Measurements from ENCODE around the gene SPATA2L. TPM values are rescaled to one million over a fixed set of nuclear protein-coding genes. Genes with fewer than 3 reads are reported as not detected.
A peak's percentile ranks its signal among the peaks of the same experiment; 100 is the strongest.
"Not testable (repeated sequence)": the region's sequence is repeated elsewhere in the genome, so short reads cannot be mapped to it uniquely, and the experiment has no call there.

SPATA2L gene
- total RNA-seq, 1 donor from 2014 or later = 7.5 TPM

DNA sequence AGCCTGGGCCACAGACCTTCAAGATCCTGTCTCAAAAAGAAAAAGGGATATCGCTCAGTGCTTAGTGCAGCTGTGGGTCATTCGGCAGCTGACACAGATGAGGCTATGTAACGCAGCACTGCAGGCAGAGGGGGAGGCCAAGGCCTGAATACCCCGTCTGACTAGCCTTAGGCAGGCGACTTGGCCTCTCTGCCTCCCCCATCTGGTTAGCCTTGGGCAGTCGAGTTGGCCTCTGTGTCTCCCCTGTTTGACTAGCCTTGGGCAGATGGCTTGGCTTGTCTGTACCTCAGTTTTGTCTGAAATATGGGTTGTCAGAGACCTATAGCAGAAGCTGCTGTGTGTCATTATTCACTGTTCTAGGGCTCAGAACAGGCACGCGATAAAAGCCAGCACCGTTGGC is 33.9 kb downstream of the SPATA2L start:
- H3K27ac Mint-ChIP-seq (ENCODE audit: unreplicated experiment) = no peak overlapping the region
- no peaks in the 10 kb centered on the region for H3K4me1 Mint-ChIP-seq (ENCODE audit: unreplicated experiment)
- peaks cover 4% of the 10 kb centered on the region for H3K27me3 Mint-ChIP-seq (ENCODE audit: unreplicated experiment)
- H3K36me3 Mint-ChIP-seq (ENCODE audit: low read depth, unreplicated experiment) = peaks cover 43% of the 10 kb centered on the region
- TF ChIP-seq, protein P1, sequence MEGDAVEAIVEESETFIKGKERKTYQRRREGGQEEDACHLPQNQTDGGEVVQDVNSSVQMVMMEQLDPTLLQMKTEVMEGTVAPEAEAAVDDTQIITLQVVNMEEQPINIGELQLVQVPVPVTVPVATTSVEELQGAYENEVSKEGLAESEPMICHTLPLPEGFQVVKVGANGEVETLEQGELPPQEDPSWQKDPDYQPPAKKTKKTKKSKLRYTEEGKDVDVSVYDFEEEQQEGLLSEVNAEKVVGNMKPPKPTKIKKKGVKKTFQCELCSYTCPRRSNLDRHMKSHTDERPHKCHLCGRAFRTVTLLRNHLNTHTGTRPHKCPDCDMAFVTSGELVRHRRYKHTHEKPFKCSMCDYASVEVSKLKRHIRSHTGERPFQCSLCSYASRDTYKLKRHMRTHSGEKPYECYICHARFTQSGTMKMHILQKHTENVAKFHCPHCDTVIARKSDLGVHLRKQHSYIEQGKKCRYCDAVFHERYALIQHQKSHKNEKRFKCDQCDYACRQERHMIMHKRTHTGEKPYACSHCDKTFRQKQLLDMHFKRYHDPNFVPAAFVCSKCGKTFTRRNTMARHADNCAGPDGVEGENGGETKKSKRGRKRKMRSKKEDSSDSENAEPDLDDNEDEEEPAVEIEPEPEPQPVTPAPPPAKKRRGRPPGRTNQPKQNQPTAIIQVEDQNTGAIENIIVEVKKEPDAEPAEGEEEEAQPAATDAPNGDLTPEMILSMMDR (IDR thresholded peaks at IDR 0.05; ENCODE audit: unreplicated experiment) = no peak
- H3K9me3 Mint-ChIP-seq (ENCODE audit: unreplicated experiment) = no peaks in the 10 kb centered on the region
- H3K4me3 Mint-ChIP-seq (ENCODE audit: unreplicated experiment) = no peak overlapping the region
- no peak for DNase-seq (ENCODE audit: low spot score)

- H3K4me1 Mint-ChIP-seq (ENCODE audit: unreplicated experiment); H3K9me3 Mint-ChIP-seq (ENCODE audit: unreplicated experiment); DNase-seq (ENCODE audit: low spot score); H3K27ac Mint-ChIP-seq (ENCODE audit: unreplicated experiment); H3K4me3 Mint-ChIP-seq (ENCODE audit: unreplicated experiment); H3K27me3 Mint-ChIP-seq (ENCODE audit: unreplicated experiment): not testable (repeated sequence)
- peaks cover 42% of the 10 kb centered on the region for H3K36me3 Mint-ChIP-seq (ENCODE audit: low read depth, unreplicated experiment)
These were observed 34.5 kb downstream of the SPATA2L start for GRCh38 chr16:89667000-89667399.

- H3K27me3 Mint-ChIP-seq (ENCODE audit: unreplicated experiment); DNase-seq (ENCODE audit: low spot score); H3K9me3 Mint-ChIP-seq (ENCODE audit: unreplicated experiment); H3K27ac Mint-ChIP-seq (ENCODE audit: unreplicated experiment); H3K4me1 Mint-ChIP-seq (ENCODE audit: unreplicated experiment): not testable (repeated sequence)
- H3K4me3 Mint-ChIP-seq (ENCODE audit: unreplicated experiment) = peak overlapping the region; percentile 50
- peaks cover 59% of the 10 kb centered on the region for H3K36me3 Mint-ChIP-seq (ENCODE audit: low read depth, unreplicated experiment)
These were observed 37.3 kb downstream of the SPATA2L start for GRCh38 chr16:89664238-89664637.

GRCh38 chr16:89661215-89661614 is 40.3 kb downstream of the SPATA2L start:
- Mint-ChIP-seq H3K4me3 (ENCODE audit: unreplicated experiment) (peak overlapping the region; percentile 53), H3K27me3 (ENCODE audit: unreplicated experiment) (peaks cover 13% of the 10 kb centered on the region), H3K36me3 (ENCODE audit: low read depth, unreplicated experiment) (peaks cover 54% of the 10 kb centered on the region), H3K9me3 (ENCODE audit: unreplicated experiment) (no peaks in the 10 kb centered on the region), H3K27ac (ENCODE audit: unreplicated experiment) (no peak overlapping the region), H3K4me1 (ENCODE audit: unreplicated experiment) (peaks cover 6% of the 10 kb centered on the region)
- no peak for DNase-seq (ENCODE audit: low spot score)
- TF ChIP-seq, protein P1 (IDR thresholded peaks at IDR 0.05; ENCODE audit: unreplicated experiment) = no peak

GRCh38 chr16:89660146-89660545 is 41.4 kb downstream of the SPATA2L start:
- Mint-ChIP-seq H3K27me3 (ENCODE audit: unreplicated experiment) (peaks cover 15% of the 10 kb centered on the region), H3K9me3 (ENCODE audit: unreplicated experiment) (no peaks in the 10 kb centered on the region), H3K4me1 (ENCODE audit: unreplicated experiment) (peaks cover 8% of the 10 kb centered on the region), H3K4me3 (ENCODE audit: unreplicated experiment) (peak overlapping the region; percentile 53), H3K27ac (ENCODE audit: unreplicated experiment) (no peak overlapping the region), H3K36me3 (ENCODE audit: low read depth, unreplicated experiment) (peaks cover 48% of the 10 kb centered on the region)
- no peak for DNase-seq (ENCODE audit: low spot score)
- TF ChIP-seq, protein P1 (IDR thresholded peaks at IDR 0.05; ENCODE audit: unreplicated experiment) = no peak

DNA sequence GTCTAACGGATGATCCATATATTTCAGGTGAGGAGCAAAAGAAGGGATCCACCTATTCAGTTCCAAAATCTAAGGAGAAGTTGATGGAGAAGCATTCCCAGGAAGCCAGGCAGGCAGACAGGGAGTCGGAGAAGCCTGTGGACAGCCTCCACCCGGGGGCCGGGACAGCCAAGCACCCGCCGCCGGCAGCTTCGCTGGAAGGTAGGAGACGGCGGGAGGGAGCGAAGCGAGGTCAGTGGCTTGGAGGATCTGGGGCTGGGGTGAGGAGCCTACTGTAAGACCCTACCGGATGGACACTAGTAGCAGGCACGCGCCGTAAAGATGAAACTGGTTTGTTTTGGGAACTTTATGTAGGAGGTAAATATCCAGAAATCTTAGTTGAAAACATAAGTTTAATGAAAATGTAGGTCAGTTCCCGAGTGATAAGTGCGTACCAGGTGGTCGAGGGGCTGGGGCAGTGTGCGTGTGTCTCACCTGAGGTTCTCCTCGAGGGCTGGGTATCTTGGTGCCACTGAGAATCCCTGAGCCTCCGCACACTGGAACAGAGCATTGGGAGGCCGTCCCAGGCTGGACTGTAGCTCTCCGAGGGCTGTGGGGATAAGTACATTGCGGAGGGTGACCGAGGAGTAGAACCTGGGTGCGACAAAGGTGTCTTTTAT is 43.2 kb downstream of the SPATA2L start:
- H3K27me3 Mint-ChIP-seq (ENCODE audit: unreplicated experiment) = peaks cover 12% of the 10 kb centered on the region
- TF ChIP-seq, protein P1 (IDR thresholded peaks at IDR 0.05; ENCODE audit: unreplicated experiment) = no peak
- H3K4me3 Mint-ChIP-seq (ENCODE audit: unreplicated experiment) = peak overlapping the region; percentile 97
- DNase-seq (ENCODE audit: low spot score) = no peak
- H3K36me3 Mint-ChIP-seq (ENCODE audit: low read depth, unreplicated experiment) = peaks cover 36% of the 10 kb centered on the region
- peaks cover 8% of the 10 kb centered on the region for H3K4me1 Mint-ChIP-seq (ENCODE audit: unreplicated experiment)
- peak overlapping the region; percentile 61 for H3K27ac Mint-ChIP-seq (ENCODE audit: unreplicated experiment)
- H3K9me3 Mint-ChIP-seq (ENCODE audit: unreplicated experiment) = no peaks in the 10 kb centered on the region

Measured in endothelial cell (in vitro differentiated cells).